Parathyroid adenoma (tissue), 2 donors: Measurements from ENCODE around the gene DENND4A.
A peak's percentile ranks its signal among the peaks of the same experiment; 100 is the strongest.

Experiments
- H2AFZ ChIP-seq: fragments of 300-600 bp; sonication (generic); one replicate; pipeline ENCODE4 v1.7.0; 2017; ENCODE audit warnings: antibody characterized with exemption, mild to moderate bottlenecking
- H3K27ac ChIP-seq: fragments of 300-600 bp; sonication (generic); one replicate; pipeline ENCODE4 v1.7.0; 2017
- H3K27me3 ChIP-seq: fragments of 300-600 bp; sonication (generic); one replicate; pipeline ENCODE4 v1.7.0; 2017; ENCODE audit warnings: low read length; ENCODE audit not compliant: control insufficient read depth, insufficient read depth
- H3K36me3 ChIP-seq: fragments of 300-600 bp; sonication (generic); one replicate; pipeline ENCODE4 v1.7.0; 2017; ENCODE audit warnings: low read length; ENCODE audit not compliant: control insufficient read depth, insufficient read depth
- H3K4me1 ChIP-seq: fragments of 300-600 bp; sonication (generic); one replicate; pipeline ENCODE4 v1.7.0; 2017; ENCODE audit warnings: control low read depth
- H3K4me2 ChIP-seq: fragments of 300-600 bp; sonication (generic); one replicate; pipeline ENCODE4 v1.7.0; 2017; ENCODE audit warnings: low read length
- H3K4me3 ChIP-seq: fragments of 300-600 bp; sonication (generic); one replicate; pipeline ENCODE4 v1.7.0; 2017; ENCODE audit warnings: low read depth, low read length
- H3K79me2 ChIP-seq: fragments of 300-600 bp; sonication (generic); one replicate; pipeline ENCODE4 v1.7.0; 2017; ENCODE audit warnings: control low read depth
- H3K9ac ChIP-seq: fragments of 300-600 bp; sonication (generic); one replicate; pipeline ENCODE4 v1.7.0; 2017; ENCODE audit warnings: mild to moderate bottlenecking
- H3K9me3 ChIP-seq: fragments of 300-600 bp; sonication (generic); one replicate; pipeline ENCODE4 v1.7.0; 2017; ENCODE audit warnings: low read length; ENCODE audit not compliant: control insufficient read depth
- TF ChIP-seq, protein P1 (sequence below): fragments of 300-600 bp; sonication (generic); IDR thresholded peaks from one replicate; pipeline ENCODE4 v1.7.0; 2017; ENCODE audit warnings: antibody characterized with exemption, mild to moderate bottlenecking
- donor health status: primary hyperparathyroidism.

DENND4A gene

DNA sequence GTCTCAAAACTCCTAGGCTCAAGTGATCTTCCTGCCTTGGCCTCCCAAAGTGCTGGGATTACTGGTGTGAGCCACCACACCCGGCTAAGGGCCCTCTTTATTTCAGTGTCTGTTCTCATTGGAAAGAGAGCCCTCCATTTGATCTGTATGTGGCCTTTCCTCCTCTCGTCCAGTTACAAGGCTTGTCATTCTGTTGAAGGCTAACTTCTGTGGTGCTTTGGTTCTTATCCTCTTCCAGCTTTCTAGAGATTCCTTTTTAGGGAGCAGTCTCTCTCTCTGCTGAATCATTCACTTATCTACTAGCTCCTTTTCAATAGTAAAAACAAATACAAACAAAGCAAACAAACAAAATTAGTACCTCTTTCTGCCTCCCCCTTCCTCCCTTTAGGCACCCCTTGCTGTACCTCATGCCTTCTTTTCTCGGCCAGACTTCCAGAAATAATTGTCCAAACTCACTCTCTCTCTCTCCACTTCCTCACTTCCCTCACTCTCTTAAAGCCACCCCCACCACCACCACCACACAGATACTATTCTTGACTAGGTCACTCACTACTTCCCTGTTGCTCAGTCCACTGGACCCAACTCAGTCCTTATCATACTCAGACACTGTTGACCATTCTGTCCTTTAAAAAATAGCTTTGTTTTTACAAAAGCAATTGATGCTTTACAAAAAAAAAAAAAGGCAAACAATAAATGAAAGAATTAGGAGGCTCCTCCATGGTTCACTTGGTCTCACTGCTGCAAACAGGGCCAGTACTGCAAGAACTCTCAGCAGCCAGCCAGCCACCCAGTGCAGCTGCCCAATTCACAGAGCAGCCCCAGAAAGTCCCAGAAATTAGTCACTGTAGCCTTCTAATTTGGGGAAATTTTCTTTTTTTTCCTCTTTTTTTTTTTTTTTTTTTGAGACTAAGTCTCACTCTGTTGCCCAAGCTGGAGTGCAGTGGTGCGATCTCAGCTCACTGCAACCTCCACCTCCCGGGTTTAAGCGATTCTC lies 45.5 kb upstream of the DENND4A start:
- no peak overlapping the region for H3K27ac ChIP-seq

DNA sequence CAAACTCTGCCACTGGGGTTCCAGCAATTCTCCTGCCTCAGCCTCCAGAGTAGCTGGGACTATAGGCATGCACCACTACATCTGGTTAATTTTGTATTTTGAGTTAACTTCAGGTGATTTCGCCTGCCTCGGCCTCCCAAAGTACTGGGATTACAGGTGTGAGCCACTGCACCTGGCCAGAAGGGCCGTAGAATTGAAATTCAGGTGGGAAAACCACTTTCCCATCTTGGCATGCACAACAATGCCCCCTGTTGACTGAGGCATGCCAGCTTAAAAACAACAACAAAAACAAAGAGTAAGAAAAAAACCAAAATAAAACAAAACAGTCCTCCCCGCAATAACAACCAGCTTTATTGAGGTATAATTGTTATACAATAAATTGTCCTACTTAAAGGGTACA lies 44.6 kb upstream of the DENND4A start:
- Histone ChIP-seq H3K4me2 (no peak overlapping the region), H3K9me3 (no peaks in the 10 kb centered on the region), H3K4me3 (no peak overlapping the region), H3K36me3 (no peaks in the 10 kb centered on the region), H3K79me2 (no peaks in the 10 kb centered on the region), H3K27me3 (no peaks in the 10 kb centered on the region), H3K9ac (no peak overlapping the region), H3K4me1 (peaks cover 10% of the 10 kb centered on the region), H2AFZ (no peak overlapping the region), H3K27ac (no peak overlapping the region)
- TF ChIP-seq, protein P1, sequence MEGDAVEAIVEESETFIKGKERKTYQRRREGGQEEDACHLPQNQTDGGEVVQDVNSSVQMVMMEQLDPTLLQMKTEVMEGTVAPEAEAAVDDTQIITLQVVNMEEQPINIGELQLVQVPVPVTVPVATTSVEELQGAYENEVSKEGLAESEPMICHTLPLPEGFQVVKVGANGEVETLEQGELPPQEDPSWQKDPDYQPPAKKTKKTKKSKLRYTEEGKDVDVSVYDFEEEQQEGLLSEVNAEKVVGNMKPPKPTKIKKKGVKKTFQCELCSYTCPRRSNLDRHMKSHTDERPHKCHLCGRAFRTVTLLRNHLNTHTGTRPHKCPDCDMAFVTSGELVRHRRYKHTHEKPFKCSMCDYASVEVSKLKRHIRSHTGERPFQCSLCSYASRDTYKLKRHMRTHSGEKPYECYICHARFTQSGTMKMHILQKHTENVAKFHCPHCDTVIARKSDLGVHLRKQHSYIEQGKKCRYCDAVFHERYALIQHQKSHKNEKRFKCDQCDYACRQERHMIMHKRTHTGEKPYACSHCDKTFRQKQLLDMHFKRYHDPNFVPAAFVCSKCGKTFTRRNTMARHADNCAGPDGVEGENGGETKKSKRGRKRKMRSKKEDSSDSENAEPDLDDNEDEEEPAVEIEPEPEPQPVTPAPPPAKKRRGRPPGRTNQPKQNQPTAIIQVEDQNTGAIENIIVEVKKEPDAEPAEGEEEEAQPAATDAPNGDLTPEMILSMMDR, result no peak

More for the DNA sequence above, 45.5 kb upstream of the DENND4A start:
- TF ChIP-seq, protein P1, result no peak
- Histone ChIP-seq H3K4me3 (no peak overlapping the region), H3K4me1 (peaks cover 10% of the 10 kb centered on the region), H3K27me3 (no peaks in the 10 kb centered on the region), H3K4me2 (no peak overlapping the region), H2AFZ (peak overlapping the region; percentile 42), H3K9me3 (no peaks in the 10 kb centered on the region), H3K9ac (no peak overlapping the region), H3K36me3 (no peaks in the 10 kb centered on the region), H3K79me2 (no peaks in the 10 kb centered on the region)

- H3K4me1 ChIP-seq, result peaks cover 10% of the 10 kb centered on the region
- no peak overlapping the region for H3K4me3 ChIP-seq
- H3K27ac ChIP-seq, result no peak overlapping the region
- TF ChIP-seq, protein P1, result no peak
- no peaks in the 10 kb centered on the region for H3K9me3 ChIP-seq
- H3K79me2 ChIP-seq, result no peaks in the 10 kb centered on the region
- H3K36me3 ChIP-seq, result no peaks in the 10 kb centered on the region
- H3K27me3 ChIP-seq, result no peaks in the 10 kb centered on the region
- no peak overlapping the region for H2AFZ ChIP-seq
- H3K9ac ChIP-seq, result no peak overlapping the region
- no peak overlapping the region for H3K4me2 ChIP-seq
Measured at GRCh38 chr15:65835447-65835846, 43.4 kb upstream of the DENND4A start.

DNA sequence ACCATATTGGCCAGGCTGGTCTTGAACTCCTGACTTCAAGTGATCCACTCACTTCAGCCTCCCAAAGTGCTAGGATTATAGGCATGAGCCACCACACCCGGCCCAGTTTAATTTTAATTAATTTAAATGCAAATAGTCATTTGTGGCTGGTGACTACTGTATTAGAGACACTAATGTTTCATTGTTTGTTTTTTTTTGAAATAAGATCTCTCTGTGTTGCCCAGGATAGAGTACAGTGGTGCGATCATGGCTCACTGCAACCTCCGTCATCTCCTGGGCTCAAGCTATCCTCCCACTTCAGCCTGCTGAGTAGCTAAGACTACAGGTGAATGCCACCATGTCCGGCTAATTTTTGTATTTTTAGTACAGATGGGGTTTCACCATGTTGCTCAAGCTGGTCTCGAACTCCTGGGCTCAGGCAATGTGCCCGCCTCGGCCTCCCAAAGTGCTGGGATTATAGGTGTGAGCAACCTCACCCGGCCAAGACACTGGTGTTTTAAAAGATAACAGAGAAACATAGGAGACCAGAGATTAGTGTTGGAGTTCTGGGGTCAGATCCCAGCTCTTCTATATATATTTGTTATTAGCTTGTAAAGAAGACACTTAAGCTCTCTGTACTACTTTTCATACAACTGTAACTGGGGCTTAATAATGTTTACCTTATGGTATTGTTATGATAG lies 42.6 kb upstream of the DENND4A start:
- H3K27ac ChIP-seq, result peak overlapping the region; percentile 85
- peaks cover 10% of the 10 kb centered on the region for H3K4me1 ChIP-seq

More for the DNA sequence above, 42.6 kb upstream of the DENND4A start:
- Histone ChIP-seq H3K27me3 (no peaks in the 10 kb centered on the region), H3K9me3 (no peaks in the 10 kb centered on the region), H3K79me2 (no peaks in the 10 kb centered on the region), H3K4me3 (no peak overlapping the region), H3K36me3 (no peaks in the 10 kb centered on the region), H2AFZ (no peak overlapping the region), H3K9ac (no peak overlapping the region), H3K4me2 (no peak overlapping the region)
- TF ChIP-seq, protein P1, result no peak
